DLD1 (cell line): Measurements from ENCODE around the gene ANKRD40CL.

Experiments
- in situ Hi-C: cut with HindIII; loops from 2 replicates; pipeline ENCODE4 v1.10.0; 2017; ENCODE audit warnings: low sequenced_read_pairs

Gene ANKRD40CL

DNA sequence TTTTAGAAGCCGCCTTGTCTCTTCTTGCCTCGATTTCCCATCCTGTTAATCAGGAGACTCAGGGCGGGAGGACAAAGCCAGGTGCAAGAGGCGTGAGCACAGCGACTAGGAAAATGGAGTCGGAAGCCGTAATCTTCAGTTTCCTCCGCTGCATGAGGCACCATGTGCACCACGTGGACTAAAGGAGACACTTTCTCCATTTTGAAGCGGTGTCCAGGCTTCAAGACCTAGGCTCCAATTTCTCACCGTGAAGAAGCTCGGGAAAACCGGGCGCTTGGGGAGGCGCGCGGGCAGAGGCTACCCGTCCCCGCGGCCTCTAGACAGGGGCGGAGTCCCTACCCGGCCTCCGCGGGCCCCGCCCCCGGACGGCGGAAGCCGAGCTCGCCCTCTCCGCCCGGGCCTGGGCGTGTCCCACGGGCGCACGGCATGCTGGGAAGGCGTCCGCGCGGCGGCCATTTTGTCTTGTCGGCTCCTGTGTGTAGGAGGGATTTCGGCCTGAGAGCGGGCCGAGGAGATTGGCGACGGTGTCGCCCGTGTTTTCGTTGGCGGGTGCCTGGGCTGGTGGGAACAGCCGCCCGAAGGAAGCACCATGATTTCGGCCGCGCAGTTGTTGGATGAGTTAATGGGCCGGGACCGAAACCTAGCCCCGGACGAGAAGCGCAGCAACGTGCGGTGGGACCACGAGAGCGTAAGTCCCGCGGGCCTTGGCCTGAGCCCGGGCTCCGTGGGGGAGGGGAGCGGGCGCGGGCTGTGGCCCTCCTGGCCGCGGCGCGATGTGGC, 48.0 kb downstream of the ANKRD40CL start, which contains the start of gene LUC7L3:
Gene LUC7L3, plus strand, starts transcription at position 460 of the 780 bp plus-strand sequence. Its CDS starts 130 bp downstream, at position 590.
- in situ Hi-C loops = no loop called here

DNA sequence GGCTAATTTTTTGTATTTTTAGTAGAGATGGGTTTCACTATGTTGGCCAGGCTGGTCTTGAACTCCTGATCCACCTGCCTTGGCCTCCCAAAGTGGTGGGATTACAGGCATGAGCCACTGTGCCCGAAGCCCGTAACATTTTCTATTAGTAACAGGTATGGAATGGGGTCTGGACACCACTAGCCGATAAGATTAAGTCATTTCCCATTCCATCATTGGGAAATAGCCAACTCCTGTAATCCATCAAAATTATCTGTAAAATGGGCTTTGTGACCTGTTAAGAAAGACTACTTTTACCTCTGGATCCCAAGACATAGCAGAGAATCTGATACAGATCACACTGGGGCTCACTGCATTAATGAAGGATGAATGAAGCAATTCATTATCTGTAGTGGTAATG, 51.8 kb downstream of the ANKRD40CL start:
- in situ Hi-C loops = no loop called here

DNA sequence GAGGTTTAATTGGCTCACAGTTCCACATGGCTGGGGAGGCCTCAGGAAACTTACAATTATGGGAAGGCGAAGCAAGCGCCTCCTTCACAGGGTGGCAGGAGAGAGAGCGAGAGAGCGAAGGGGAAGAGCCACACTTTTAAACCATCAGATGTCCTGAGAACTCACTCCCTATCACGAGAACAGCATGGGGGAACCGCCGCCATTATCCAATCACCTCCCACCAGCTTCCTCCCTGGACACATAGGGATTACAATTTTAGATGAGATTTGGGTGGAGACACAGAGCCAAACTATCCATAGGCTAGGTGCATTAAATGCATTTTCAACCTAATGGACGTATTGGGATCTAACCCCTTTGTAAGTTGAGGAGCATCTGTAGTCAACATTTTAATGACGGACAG, 54.7 kb downstream of the ANKRD40CL start:
- in situ Hi-C loops = no loop called here
